Transverse colon (tissue), 4 donors: ENCODE data around the gene MYOM1.

Experiments
- POLR2A ChIP-seq: fragments of 450-650 bp; IDR thresholded peaks from one replicate; pipeline ENCODE4 v1.6.1; 2016; ENCODE audit warnings: antibody characterized with exemption, mild to moderate bottlenecking, moderate library complexity
- POLR2AphosphoS5 ChIP-seq, 3 donors: sonication (generic); formaldehyde crosslinking; IDR thresholded peaks; one replicate each; pipeline ENCODE4 v1.6.1; 2016; ENCODE audit warnings: antibody characterized with exemption in 3 of 3
- TF ChIP-seq, protein P1 (sequence below), 5 experiments: fragments of 200-600 bp in 3 of 5; fragments of 450-650 bp in 2 of 5; sonication (generic) in 3 of 5; IDR thresholded peaks; 1 replicate in 2 of 5; 2 replicates in 3 of 5; pipeline ENCODE4 v1.5.1; 2016 to 2017; ENCODE audit warnings: antibody characterized with exemption in 5 of 5, inconsistent platforms in 3 of 5, mild to moderate bottlenecking in 2 of 5, moderate library complexity in 1 of 5

DNA sequence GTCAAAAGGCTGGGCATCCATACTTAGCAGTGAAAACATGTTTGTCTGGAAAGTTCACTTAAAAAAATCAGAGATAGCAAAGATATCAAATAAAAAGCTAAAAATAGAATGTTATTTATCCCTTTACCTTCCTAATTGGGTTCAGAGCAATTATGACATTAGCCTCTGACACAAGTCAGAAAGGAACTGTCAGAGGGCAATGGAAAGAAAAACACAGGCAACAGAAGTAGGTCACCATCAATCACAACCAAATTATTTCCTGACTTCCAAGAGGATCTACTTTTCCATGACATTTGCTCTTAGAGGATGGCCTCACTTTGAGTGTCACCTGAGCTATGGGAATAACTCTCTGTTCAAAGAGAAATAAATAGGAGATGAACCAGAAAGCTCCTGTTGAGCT is 27.5 kb downstream of the MYOM1 start:
- TF ChIP-seq POLR2AphosphoS5 (IDR thresholded peaks at IDR 0.05) (no peak), POLR2A (no peak)
- TF ChIP-seq, protein P1, sequence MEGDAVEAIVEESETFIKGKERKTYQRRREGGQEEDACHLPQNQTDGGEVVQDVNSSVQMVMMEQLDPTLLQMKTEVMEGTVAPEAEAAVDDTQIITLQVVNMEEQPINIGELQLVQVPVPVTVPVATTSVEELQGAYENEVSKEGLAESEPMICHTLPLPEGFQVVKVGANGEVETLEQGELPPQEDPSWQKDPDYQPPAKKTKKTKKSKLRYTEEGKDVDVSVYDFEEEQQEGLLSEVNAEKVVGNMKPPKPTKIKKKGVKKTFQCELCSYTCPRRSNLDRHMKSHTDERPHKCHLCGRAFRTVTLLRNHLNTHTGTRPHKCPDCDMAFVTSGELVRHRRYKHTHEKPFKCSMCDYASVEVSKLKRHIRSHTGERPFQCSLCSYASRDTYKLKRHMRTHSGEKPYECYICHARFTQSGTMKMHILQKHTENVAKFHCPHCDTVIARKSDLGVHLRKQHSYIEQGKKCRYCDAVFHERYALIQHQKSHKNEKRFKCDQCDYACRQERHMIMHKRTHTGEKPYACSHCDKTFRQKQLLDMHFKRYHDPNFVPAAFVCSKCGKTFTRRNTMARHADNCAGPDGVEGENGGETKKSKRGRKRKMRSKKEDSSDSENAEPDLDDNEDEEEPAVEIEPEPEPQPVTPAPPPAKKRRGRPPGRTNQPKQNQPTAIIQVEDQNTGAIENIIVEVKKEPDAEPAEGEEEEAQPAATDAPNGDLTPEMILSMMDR (IDR thresholded peaks at IDR 0.05): no peak
